Measurements from ENCODE around the gene RNF217.
"Not testable (repeated sequence)": the region's sequence is repeated elsewhere in the genome, so short reads cannot be mapped to it uniquely, and the experiment has no call there.

The RNF217 gene

DNA sequence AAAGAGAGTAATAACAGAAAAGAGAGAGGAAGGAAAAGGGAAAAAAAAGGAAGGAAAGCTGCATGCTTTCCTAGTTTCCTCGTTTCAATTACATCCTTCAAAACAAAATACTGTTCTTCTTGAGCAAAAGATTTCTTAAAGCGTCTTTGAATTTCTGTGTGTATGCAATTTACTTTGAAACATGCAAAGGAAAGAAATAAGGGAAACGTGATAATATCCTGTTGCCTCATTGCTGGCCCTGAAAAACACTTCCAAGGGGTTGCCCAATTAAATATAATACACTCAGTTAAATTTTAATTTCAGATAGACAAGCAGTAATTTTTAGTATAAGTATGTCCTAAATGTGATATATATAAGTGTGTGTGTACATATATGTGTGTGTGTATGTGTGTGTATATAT is 140.2 kb downstream of the RNF217 start:
- no peak for DNase-seq

DNA sequence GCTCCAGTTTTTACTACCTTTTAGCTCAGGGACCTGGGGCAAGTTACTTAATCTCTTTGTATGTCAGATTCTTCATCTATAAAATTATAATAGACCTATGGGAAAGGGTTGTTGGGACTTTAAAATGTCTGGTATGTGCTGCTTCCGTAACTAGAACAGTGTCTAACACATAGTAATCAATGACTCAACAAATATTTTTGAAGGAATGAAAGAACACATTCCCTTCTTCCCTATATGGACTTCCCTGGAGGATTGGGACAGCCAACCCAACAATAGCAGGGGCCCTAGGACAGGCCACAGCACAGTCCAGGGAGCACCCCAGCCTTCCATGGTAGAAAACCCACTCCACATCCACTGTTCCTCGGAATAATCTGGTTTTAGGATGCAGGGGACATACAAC is 140.7 kb downstream of the RNF217 start:
- no peak for DNase-seq

DNA sequence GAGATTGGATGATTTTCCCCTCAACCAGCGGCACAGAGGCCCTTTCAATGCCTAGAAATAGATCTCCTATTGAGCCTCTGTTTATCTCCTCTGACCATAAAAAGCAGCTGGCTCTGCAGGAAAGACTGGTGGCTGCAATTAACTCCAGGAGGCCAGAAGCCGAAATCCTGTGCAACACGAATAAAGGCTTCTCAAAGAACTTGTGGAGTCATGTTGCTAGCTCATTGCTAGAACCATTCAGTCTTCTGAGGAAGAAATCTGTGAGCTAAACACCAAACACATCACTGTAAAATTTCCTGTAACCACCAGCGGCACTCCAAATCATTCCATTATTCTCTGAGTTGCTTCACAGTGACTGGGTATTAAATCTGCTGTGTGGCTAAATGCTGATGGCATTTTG is 142.2 kb downstream of the RNF217 start:
- DNase-seq, result no peak

DNA sequence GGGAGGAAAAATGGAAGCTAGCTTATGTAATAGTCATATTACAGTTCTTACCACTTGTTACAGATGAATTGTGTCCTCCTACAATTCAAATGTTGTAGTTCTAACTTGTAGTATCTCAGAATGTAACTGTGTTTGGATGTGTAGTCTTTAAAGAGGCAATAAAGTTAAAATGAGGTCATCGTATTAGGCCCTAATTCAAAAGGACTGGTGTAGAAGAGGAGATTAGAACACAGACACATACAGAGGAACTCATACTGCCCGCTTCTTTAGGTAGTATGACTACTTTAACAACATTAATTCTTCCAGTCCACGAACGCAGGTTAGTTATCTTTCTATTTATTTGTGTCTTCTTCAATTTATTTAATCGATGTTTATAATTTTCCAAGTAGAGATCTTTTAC is 144.8 kb downstream of the RNF217 start:
- DNase-seq, result no peak

DNA sequence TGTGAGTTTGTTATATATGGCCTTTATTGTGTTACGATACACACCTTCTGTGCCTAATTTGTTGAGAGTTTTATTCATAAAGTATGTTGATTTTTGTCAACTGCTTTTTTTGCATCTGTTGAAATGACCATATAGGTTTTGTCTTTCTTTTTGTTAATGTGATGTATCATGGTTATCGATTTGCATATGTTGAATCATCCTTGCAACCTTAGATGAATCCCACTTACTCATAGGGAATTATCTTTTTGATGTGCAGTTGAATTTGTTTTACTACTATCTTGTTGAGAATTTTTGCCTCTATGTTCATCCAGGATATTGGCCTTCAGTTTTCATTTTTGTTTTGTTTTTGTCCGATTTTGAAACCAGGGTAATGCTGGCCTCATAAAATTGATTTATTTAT is 145.7 kb downstream of the RNF217 start:
- no peak for DNase-seq

DNA sequence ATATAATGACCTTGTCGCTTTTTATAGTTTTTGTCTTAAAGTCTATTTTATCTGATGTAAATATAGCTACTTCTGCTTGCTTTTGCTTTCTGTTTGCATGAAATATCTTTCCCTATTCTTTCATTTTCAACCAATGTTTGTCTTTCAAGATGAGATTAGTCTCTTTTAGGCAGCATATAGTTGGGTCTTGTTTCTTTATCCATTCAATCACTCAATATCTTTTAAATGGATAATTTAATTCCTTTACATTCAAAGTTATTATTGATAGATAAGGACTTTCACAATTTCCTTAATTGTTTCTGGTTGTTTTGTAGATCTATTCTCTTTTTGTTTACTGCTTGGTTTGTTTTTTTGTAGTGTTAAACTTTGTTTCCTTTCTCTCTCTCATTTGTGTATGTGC is 147.8 kb downstream of the RNF217 start:
- DNase-seq, result no peak

DNA sequence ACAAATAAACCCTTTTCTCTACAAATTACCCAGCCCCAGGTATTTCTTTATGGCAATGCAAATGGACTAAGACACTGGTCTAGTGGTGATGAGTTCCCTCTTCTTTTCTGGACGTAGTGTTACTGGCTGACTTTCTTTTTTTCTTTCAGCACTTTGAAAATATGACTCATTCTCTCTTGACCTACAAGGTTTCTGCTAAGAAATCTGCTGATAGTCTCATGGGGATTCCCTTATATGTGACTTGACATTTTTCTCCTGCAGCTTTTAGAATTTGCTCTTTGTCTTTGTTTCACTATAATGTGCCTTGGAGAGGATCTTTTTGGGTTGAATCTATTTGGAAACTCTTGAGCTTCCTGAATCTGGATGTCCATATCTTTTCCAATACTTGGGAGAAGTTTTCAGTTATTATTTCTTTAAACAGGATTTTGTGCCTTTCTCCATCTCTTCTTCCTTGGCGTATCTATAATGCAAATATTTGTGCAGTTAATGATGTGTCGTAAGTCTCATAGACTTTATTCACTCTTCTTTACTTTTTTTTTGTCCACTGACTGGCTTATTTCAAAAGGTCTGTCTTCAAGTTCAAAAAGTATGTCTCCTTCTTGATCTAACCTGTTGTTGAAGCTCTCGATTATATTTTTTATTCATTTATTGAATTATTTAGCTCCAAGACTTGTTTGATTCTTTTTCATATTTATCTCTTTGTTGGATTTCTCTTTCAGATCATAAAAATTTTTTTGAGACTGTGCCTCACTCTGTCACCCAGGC is 149.2 kb downstream of the RNF217 start:
- DNase-seq, result no peak

DNA sequence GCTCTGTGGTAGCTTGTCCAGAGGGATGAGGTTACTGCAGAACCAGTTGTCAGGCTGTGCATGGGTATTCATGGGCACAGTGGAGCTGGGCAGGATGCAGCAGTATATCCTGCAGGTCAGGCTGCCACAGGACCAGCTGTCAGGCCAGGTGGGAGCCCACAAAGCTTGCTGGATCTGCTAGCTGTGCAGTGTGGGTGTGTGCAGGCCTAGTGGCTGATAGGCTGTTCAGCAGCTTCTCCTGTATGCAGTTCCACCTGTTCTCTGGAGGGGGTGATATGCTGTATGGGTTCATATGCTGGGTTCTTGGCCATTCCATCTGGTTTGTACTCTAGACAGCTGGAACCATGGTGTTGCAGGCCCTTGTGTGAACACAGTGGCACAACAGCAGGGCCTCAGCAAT is 150.7 kb downstream of the RNF217 start:
- no peak for DNase-seq

DNA sequence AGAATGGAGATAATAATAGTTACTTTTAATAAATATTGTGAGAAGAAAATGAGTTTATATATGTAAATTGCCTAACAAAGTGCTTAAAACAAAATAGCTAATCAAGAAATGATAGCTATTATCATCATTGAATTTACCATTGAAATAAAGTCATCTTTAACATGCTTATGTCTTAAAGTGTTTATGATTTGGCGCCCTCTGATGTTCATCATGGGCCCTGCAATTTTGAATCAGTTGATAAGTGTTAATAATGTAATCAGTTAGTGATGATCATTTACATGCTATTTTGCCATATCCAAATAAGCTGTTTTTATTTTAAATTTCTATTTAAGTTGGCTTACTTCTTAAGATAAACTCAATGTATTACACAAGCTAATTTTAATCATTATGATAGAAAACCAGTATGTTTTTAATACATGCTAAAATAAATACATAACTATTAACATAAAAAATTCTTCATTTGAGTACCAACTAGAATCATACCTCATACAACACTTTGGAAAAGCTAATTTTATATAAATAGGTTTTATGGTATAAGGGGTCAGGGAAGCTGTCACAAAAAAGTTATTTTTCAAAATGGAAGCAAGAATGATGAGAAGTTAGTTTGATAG is 152.1 kb downstream of the RNF217 start:
- peak; percentile 26 for DNase-seq

DNA sequence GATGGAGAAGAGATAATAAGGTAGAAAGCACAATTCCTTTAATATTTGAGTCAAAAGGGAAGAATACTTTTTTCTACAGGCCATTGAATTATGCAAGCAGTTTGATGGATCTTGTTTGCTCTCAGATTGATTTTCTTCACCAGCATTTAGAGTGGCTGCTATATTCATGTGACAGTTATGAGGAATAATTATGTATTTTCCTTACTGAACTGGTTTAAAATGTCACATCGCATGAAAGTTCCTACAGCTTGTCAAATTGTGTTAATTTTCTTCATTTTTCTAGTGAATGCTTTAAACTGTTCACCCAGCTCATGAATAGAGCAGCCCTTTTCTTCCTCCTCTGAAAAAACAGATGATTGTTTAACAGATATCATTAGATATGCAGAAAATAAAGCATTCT is 153.9 kb downstream of the RNF217 start:
- no peak for DNase-seq

DNA sequence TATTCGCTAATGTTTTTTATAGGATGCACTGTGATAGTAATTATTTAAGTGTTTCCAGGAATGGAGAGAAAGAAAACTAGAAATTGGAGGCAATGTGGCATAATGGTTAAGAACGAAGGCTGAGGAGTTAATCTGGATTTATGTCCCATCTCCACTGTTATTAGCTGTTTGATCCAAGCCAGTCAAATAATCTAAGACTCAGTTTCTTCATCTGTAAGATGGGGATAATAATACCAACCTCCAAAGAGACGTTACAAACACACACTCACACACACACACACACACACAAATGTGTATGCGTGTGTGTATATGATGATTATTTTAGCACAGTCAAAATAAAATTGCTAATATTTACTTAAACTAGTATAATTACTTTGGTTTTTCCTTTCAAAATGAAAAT is 154.5 kb downstream of the RNF217 start:
- DNase-seq, result no peak

DNA sequence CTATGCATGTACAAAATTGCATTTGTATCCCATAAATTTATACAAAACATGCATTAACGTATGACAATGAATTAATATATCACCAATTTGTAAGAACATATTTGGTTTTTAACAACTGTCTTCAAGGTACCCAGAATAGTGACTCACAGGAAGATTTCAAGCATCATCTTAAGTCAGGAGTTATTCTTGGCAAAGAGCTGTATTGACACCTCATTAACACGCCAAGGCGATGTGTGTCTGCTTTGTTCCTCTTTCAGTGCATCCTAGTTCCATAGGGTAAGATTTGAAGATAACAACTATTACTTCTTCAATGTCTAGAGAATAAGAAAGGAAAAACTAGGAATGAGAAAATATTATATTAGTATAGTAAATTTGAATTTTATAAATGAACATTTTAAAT is 155.6 kb downstream of the RNF217 start:
- no peak for DNase-seq

DNA sequence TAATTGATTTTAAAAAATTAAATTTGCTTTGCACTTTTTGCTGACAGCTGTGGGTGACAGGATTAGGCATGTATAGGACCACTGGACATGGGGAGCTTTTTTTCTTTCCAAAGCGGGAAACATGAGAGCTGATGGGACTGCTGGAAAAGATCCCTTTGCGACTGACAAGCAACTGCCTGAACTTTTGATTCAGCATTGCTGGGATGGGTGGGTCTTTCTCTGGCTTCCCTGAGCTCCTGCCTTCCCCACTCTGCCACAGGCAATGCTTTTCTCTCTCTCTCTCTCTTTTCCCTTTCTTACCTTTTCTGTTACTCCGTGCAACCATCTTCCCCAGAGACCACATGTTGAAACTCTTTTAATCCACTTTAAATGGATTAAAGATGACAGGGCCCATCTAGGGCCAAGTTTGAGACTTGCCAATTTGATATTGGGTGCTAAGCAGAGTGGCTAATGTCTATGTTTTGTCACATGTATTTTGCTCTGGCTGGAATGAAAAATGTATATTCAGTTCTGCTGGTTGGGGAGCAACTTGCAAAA is 157.9 kb downstream of the RNF217 start:
- DNase-seq, result no peak

DNA sequence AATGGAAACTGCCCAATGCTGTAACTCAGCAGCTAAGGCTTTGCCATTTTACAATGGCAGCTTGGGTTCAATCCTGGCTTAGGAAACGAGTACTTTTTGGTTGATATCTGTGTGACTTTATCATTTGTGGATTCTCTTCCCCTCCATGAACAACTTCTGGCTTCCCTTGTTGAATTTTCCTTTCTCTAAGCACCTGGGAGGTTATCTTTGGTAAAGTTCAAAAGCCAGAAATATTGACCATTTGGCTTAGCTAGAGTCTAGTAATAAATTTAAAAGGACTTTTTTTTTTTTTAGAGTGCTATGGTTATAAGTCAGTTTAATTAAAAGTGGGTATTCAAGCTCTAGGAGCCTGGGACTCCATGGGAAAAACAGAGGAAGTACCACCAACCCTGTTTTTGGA is 159.7 kb downstream of the RNF217 start:
- DNase-seq, result no peak

DNA sequence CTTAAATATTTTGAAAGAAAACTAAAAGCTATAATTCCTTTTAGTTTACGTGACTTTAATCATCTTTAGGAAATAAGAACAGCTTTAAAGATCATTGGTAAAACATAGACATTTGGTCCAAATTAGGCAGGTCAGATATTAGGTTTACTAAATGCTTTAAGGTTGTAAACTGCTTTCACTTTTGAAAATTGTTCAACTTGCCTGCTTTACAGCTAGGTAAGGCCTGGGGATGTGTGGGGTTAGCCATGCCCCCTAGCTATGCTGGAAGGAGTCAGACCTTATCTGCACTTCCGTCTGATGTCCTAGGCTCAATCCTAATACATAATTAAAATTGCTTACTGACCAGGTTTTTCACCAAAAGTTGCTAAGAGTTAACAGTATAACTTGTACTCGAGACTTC is 160.8 kb downstream of the RNF217 start:
- no peak for DNase-seq

DNA sequence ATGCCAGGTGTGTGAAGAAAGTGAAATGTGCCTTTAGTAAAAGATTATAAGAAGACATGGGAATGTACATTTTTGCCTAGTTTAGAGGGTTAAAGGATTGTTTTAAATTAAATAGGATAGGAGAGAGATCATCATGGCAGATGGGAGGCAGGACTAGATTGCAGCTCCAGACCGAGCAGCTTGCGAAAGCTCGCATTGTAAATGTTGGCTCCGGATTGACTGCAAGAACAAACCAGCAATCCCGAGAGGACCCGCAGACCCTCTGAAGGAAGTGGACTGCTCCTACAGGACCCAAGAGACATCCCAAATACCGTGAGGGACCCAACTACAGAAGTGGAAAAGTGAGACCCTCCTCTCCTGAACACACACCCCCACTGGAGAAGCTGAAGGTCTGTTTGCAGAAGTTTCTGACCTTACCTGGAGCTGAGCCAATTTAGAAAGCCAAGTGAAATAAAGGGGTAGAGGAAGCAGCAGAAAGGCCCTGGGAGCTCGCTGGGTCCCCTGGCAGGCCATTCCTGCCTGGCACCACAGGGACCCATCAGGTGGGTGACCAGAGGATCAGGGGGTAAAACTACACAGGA is 161.3 kb downstream of the RNF217 start:
- DNase-seq, result no peak

DNA sequence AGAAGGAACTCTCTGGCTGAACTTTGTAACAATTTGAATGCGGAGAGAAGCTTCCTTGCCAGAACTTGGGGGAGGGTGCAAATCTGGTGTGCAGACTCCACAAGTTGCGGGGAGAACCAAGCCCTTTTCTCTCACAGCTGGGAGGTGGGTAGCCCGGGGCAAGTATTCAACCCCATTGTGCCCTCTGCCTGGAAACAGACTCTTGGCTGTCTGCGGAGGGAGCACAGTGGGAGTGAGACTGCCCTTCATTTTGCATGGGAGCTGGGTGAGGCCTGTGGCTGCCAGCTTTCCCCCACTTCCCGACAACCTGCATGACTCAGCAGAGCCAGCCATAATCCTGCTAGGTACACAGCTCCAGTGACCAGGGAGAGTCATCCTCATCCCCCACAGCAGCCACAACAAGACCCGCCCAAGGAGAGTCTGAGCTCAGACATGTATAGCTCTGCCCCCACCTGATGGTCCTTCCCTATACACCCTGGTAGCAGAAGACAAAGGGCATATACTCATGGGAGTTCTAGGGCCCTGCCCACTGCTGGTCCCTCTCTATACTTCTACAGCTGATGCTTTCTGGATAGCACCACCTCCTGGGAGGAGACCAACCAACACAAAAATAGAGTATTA is 161.9 kb downstream of the RNF217 start:
- DNase-seq, result no peak

DNA sequence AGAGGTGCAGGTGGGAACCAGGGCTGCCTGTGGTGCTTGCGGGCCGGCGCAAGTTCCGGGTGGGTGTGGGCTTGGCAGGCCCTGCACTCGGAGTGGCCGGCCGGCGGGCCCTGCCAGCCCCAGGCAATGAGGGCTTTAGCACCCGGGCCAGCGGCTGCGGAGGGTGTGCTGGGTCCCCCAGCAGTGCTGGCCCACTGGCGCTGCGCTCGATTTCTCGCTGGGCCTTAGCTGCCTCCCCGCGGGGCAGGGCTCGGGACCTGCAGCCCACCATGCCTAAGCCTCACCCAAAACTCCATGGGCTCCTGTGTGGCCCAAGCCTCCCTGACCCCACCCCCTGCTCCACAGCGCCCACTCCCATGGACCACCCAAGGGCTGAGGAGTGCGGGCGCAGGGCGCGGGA is 163.6 kb downstream of the RNF217 start:
- DNase-seq, result not testable (repeated sequence)

DNA sequence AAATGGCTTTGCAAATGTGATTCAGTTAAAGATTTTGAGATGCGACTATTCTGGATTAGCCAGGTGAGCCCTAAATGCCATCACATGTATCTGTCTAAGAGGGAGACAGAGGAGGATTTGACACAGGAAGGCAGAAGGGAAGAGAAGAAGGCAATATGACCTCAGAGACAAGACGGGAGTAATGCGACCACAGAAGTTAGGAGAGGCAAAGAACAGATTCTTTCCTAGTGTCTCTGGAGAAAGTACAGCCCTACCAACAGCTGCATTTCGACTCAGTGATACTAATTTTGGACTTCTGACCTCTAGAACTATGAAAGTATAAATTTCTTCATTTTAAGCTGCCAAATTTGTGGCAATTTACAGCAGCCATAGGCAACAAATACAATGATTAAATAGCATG is 167.1 kb downstream of the RNF217 start:
- DNase-seq, result no peak

DNA sequence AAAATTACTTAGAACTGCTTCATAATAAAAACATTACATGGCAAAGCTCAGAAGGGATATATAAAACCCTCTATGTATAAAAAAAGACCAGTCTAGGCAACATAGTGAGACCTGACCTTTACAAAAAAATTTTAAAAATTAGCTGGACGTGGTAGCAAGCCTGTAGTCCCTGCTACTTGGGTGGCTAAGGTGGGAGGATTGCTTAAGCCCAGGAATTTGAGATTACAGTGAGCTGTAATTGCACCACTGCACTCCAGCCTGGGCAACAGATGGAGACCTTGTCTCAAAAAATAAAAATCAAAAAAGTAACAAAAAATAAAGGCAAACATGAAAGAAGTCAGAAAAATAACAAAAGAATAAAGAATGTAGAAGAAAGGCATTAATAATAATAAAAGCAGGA is 169.8 kb downstream of the RNF217 start:
- no peak for DNase-seq

DNA sequence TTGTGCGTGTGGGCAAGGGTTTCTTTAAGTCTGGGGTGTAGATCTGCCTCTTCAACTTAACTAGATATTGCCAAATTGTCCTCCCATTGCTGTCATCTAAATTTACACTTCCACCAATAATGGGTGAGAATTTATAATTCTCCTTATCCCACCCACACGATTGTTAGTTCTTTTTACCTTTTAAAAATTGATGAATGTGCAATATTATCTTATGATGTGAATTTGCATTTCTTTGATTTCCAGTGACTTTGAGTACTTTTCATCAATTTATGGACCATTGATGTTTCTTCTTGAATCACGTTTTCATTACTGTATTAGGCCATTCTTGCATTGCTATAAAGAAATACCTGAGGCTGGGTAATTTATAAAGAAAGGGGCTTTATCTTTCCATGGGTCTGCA is 174.1 kb downstream of the RNF217 start:
- DNase-seq, result no peak

DNA sequence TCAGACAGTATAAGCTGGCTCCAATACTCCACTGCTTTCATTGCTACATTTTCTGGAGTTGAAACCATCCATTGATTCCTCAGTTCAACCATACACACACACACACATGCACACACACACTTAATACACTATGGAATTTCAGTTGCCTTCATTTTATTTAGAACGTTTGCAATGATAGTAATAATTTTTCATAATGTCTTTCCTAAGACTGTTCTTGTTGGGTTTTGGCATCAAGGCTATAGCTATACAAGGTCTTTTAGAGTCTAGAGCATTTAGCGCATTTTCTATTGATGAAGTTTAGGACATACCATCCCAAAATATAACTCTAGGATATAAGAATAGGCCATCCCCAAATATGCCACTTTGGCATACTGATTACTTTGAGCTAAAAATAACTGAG is 175.8 kb downstream of the RNF217 start:
- DNase-seq, result no peak

DNA sequence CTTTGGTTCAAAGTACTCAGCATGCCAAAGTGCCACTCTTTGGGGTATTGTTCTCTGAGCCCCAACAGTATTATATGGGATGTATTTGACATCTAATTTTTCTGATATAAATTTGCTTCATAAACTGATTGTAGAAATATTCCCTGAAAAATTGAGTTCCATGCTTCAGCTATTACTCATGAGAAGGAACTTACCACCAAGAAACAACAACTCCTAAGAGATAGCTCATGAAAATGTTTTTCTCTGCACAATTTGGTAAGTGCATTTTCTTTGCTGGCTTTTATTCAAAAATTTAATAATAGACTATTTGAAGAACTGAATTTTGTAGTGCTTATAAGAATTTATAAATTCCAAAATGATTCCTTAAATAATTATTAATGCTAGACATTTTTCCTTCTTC is 178.6 kb downstream of the RNF217 start:
- DNase-seq, result no peak

Data from NCI-H1092 treated with DMSO at 0.1 percent for 48 hours (cell line).